Tibial nerve (tissue), 3 donors: ENCODE results near the gene PIP5K1C.

Source experiments
- POLR2A ChIP-seq, 2 donors: fragments of 450-650 bp; IDR thresholded peaks; one replicate each; pipeline ENCODE4 v1.6.1; 2017; ENCODE audit warnings: antibody characterized with exemption in 2 of 2, mild to moderate bottlenecking in 2 of 2, moderate library complexity in 2 of 2
- TF ChIP-seq, protein P1 (sequence below), 5 experiments: fragments of 200-600 bp in 3 of 5; fragments of 450-650 bp in 2 of 5; sonication (generic) in 3 of 5; IDR thresholded peaks; one replicate each; pipeline ENCODE4 v1.5.1; 2016 to 2019; ENCODE audit warnings: antibody characterized with exemption in 5 of 5, mild to moderate bottlenecking in 3 of 5, moderate library complexity in 2 of 5

DNA sequence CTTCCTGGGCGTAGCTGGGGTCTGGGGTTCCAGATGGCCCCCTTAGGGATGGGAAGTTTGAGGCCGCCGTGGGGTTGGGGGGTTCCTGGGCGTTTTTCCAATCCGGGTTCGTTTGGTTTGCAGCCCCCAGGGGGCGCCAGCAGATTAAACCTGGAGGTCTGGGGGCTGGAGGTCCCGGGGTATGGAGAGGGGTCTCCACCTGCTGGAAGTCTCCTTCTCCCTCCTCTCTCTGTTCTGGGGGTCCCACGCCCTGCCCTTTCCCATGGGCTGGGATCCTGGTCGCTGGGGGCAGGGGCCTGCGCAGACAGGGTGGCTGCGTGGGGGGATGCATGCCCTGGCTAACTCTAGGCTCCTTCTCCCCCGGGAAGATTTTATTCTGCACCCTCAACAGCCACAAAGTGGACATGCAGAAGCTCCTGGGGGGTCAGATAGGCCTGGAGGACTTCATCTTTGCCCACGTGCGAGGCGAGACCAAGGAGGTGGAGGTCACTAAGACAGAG is 114.1 kb downstream of the PIP5K1C start:
- TF ChIP-seq, protein P1, sequence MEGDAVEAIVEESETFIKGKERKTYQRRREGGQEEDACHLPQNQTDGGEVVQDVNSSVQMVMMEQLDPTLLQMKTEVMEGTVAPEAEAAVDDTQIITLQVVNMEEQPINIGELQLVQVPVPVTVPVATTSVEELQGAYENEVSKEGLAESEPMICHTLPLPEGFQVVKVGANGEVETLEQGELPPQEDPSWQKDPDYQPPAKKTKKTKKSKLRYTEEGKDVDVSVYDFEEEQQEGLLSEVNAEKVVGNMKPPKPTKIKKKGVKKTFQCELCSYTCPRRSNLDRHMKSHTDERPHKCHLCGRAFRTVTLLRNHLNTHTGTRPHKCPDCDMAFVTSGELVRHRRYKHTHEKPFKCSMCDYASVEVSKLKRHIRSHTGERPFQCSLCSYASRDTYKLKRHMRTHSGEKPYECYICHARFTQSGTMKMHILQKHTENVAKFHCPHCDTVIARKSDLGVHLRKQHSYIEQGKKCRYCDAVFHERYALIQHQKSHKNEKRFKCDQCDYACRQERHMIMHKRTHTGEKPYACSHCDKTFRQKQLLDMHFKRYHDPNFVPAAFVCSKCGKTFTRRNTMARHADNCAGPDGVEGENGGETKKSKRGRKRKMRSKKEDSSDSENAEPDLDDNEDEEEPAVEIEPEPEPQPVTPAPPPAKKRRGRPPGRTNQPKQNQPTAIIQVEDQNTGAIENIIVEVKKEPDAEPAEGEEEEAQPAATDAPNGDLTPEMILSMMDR (IDR thresholded peaks at IDR 0.05): peak; percentile 34 to 66 (median 49)
- TF ChIP-seq POLR2A (IDR thresholded peaks at IDR 0.05): no peak
